Calu3 (cell line): ENCODE results near the gene ATP6V0A1. TPM values are rescaled to one million over a fixed set of nuclear protein-coding genes. Genes with fewer than 3 reads are reported as not detected.

Experiments
- BruUV-seq: library from RNA; stranded (reverse); fragments of 400-500 nt; replicated peaks from 2 replicates; lab custom pipeline; 2021; lab: Mats Ljungman, UMichigan
- CTCF ChIA-PET: fragments of 300-600 bp; sonication (Branson Sonifier 250); formaldehyde crosslinking; loops from one replicate; lab custom pipeline; 2022; ENCODE audit warnings: antibody characterized with exemption; lab: Charles Lee
- DNase-seq: peaks from one replicate; pipeline ENCODE4 v3.0.0; 2022
- H3K27ac Mint-ChIP-seq: one replicate; pipeline ENCODE4 v1.8.0; 2022; ENCODE audit warnings: mixed read lengths; ENCODE audit not compliant: unreplicated experiment
- H3K27me3 Mint-ChIP-seq: one replicate; pipeline ENCODE4 v1.8.0; 2022; ENCODE audit warnings: mixed read lengths; ENCODE audit not compliant: unreplicated experiment
- H3K36me3 Mint-ChIP-seq: one replicate; pipeline ENCODE4 v1.8.0; 2022; ENCODE audit warnings: mild to moderate bottlenecking, moderate library complexity, mixed read lengths; ENCODE audit not compliant: insufficient read depth, unreplicated experiment
- H3K4me1 Mint-ChIP-seq: one replicate; pipeline ENCODE4 v1.8.0; 2022; ENCODE audit warnings: mild to moderate bottlenecking, low read depth, mixed read lengths; ENCODE audit not compliant: unreplicated experiment
- H3K4me3 Mint-ChIP-seq: one replicate; pipeline ENCODE4 v1.8.0; 2022; ENCODE audit warnings: mild to moderate bottlenecking, low read depth, moderate library complexity, mixed read lengths; ENCODE audit not compliant: unreplicated experiment
- H3K9me3 Mint-ChIP-seq: one replicate; pipeline ENCODE4 v1.8.0; 2022; ENCODE audit warnings: low read depth, mixed read lengths; ENCODE audit not compliant: unreplicated experiment
- CTCF ChIP-seq: fragments of 200-600 bp; IDR thresholded peaks from one replicate; pipeline ENCODE4 v1.8.0; 2022; ENCODE audit warnings: antibody characterized with exemption; ENCODE audit not compliant: unreplicated experiment
- intact Hi-C: fragments of 100-400 bp; cut with micrococcal nuclease; formaldehyde crosslinking; loops from one replicate; pipeline ENCODE4 v1.10.0; 2022; ENCODE audit not compliant: unreplicated experiment
- total RNA-seq: library from RNA; stranded (reverse); gene quantifications from 2 replicates; pipeline ENCODE4 v1.2.3, GENCODE V29; 2022

The ATP6V0A1 gene
- total RNA-seq, 1 experiment from 2014 or later: 141 TPM

DNA sequence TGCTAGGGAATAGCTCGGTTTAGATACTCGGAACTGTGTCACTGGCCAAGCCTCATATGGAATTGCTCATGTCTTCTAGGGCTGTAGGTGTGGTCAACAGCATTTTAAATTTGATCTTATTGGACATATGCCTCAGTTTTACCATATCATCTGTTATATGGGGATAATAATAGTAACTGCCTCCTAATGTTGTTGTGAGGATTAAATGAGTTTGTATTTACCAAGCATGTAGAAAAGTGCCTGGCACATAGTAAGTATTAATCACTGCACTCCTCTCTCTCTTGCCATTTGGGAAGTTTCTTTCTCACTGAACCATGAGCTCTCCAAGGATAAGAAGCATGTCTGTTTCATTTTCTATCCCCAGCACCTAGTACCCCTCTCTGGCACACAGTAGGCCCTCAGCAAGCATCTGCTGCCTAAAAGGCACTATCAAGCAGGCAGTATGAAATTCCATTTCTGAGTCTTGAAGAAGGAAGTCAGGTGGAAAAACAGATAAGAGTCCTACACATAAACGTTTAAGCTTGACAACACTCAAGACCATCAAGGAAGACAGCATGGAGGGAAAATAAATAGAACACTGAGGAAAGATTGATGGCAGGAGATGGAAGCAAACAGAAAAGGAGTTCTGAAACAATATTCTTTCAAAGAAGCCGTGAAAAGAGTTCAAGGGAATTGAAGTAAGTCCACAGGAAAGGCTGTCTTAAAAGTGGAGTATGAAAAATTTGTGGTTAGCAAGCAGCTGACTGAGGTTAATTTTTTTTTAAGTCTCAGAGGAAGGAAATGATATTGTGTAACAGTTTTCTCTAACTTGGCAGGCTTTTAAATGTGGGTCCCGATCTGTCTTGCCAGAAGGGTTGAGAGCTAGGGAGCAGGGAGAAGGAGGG is 2.2 kb upstream of the ATP6V0A1 start:
- Mint-ChIP-seq H3K27me3 (no peaks in the 10 kb centered on the region), H3K36me3 (peaks cover 47% of the 10 kb centered on the region), H3K9me3 (no peaks in the 10 kb centered on the region), H3K4me3 (peak overlapping the region; percentile 97), H3K4me1 (peaks cover 39% of the 10 kb centered on the region), H3K27ac (peak overlapping the region; percentile 85)
- no TSS peak for BruUV-seq
- CTCF ChIA-PET: interaction anchor here (0.6 to 1.6 kb wide), 3 partner anchors 23 to 575 kb away, joined by 3 to 4 read pairs (median 3); partner anchors contain the start of gene CAVIN1
- intact Hi-C loops: loop anchor here (2.0 kb wide), 1 partner anchor 28 kb away; no protein-coding TSS in a partner anchor
- DNase-seq: peak; percentile 23
- no peak for TF ChIP-seq CTCF

GRCh38 chr17:42457107-42457792 is 1.4 kb upstream of the ATP6V0A1 start:
- DNase-seq: no peak
- Mint-ChIP-seq H3K9me3 (no peaks in the 10 kb centered on the region), H3K27me3 (no peaks in the 10 kb centered on the region), H3K4me3 (peak overlapping the region; percentile 97), H3K4me1 (peaks cover 39% of the 10 kb centered on the region), H3K27ac (peak overlapping the region; percentile 85), H3K36me3 (peaks cover 53% of the 10 kb centered on the region)
- BruUV-seq: no TSS peak
- CTCF ChIA-PET: interaction anchor here (0.6 to 1.6 kb wide), 4 partner anchors 24 to 576 kb away, joined by 3 to 4 read pairs (median 3); partner anchors contain the start of gene CAVIN1
- intact Hi-C loops: loop anchor here (2.0 kb wide), 1 partner anchor 28 kb away; no protein-coding TSS in a partner anchor
- no peak for TF ChIP-seq CTCF

DNA sequence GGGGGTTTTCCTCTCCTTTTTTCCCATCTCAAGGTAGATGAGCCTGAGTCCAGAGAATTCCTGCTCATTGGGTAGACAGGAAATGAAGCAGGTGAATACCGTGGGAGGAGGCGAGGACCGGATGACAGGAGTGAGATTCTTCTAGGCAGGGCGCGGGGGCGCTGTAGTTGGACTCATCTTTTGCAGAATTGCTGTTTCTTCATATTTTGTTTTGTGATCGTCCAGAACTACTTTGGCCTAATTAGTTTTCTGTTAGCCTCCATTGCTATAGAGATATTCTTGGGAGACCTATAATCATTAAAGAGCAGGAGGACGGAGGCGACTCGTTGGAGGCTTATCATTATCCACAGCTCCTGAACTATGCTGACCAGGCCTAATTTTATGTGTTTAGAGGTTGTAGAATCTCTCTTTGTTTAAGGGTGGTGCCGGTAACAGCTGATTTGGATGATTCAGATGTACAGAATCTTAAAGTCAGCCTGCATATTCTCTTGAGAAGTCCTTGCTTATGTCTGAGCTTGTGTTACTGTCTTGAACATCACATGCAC is 650 bp downstream of the ATP6V0A1 start:
- Mint-ChIP-seq H3K27ac (peak overlapping the region; percentile 85), H3K4me1 (peaks cover 51% of the 10 kb centered on the region), H3K27me3 (no peaks in the 10 kb centered on the region), H3K4me3 (peak overlapping the region; percentile 97), H3K36me3 (peaks cover 64% of the 10 kb centered on the region), H3K9me3 (no peaks in the 10 kb centered on the region)
- intact Hi-C loops: no loop called here
- CTCF ChIA-PET: interaction anchor here (0.6 to 1.6 kb wide), 8 partner anchors 15 to 493 kb away, joined by 3 to 6 read pairs (median 4); partner anchors contain the start of gene CNP
- DNase-seq: peak; percentile 70
- no peak for TF ChIP-seq CTCF
- BruUV-seq: TSS peak; percentile 75

DNA sequence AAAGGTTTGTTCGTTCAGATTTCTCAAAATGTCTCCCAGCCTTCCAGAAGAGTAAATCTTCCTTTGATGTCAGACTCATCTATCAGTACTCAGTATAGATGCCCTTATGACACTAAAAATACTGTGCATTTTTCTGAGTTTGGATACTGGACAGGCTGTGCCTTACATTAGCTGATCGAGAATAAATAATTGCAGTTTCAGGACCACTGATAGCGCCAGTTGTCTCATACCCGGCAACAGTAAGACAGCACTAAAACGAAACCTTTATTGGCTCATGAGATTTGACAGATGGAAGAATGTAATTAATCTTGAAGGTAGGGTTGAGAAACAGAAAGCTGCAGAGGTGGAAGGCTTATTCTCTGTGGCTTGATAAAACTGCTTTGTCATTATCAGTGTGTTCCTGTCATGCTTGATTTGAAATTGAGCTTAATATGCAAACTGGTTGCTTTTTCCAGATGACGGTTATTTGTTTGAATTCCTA is 1.2 kb downstream of the ATP6V0A1 start:
- CTCF ChIA-PET: interaction anchor here (0.7 to 1.6 kb wide), 9 partner anchors 14 to 494 kb away, joined by 3 to 5 read pairs (median 3); partner anchors contain the start of gene CNP
- intact Hi-C loops: no loop called here
- Mint-ChIP-seq H3K36me3 (peaks cover 64% of the 10 kb centered on the region), H3K27ac (peak overlapping the region; percentile 85), H3K9me3 (no peaks in the 10 kb centered on the region), H3K27me3 (no peaks in the 10 kb centered on the region), H3K4me1 (peaks cover 51% of the 10 kb centered on the region), H3K4me3 (peak overlapping the region; percentile 97)
- TF ChIP-seq CTCF: no peak
- no peak for DNase-seq
- no TSS peak for BruUV-seq
